Fibroblast of lung (primary cell): Measurements from ENCODE around the gene PDE10A.

Experiments
- CTCF ChIP-seq, 2 donors: IDR thresholded peaks in 1 of 2; conservative IDR thresholded peaks in 1 of 2; 1 replicate in 1 of 2; 2 replicates in 1 of 2; pipeline ENCODE4 v1.5.1; 2011 to 2012; ENCODE audit warnings: low read length in 2 of 2, control low read depth in 1 of 2, inconsistent platforms in 1 of 2, low read depth in 1 of 2, mild to moderate bottlenecking in 1 of 2
- EZH2 ChIP-seq: IDR thresholded peaks from 2 replicates; pipeline ENCODE4 v1.5.1; 2012; ENCODE audit warnings: low read length, control low read depth, mild to moderate bottlenecking; ENCODE audit errors: missing control alignments

- TF ChIP-seq CTCF (conservative IDR thresholded peaks at IDR 0.05 in 1 of 2, IDR thresholded peaks at IDR 0.05 in 1 of 2; ENCODE audit: low read depth in 1 of 2, low read length in 2 of 2), result no peak
- TF ChIP-seq EZH2, result no peak
Measured at GRCh38 chr6:165579151-165579550, 83.9 kb downstream of the PDE10A start.
